HL-60 (cell line): ENCODE data around the gene RBM27.
"Not testable (repeated sequence)": the region's sequence is repeated elsewhere in the genome, so short reads cannot be mapped to it uniquely, and the experiment has no call there.

Experiments
- DNase-seq, 2 experiments: peaks; one replicate each; pipeline ENCODE4 v3.0.0-alpha.2; 2010 to 2020; ENCODE audit warnings: low read depth in 1 of 2, low spot score in 1 of 2
- H3K27ac ChIP-seq: fragments of 250-450 bp; sonication (Bioruptor Pico); replicated peaks from 2 replicates; pipeline ENCODE4 v1.5.1; 2020; ENCODE audit warnings: mild to moderate bottlenecking, moderate library complexity
- H3K27me3 ChIP-seq: fragments of 250-450 bp; sonication (Bioruptor Pico); 2 replicates; pipeline ENCODE4 v1.5.1; 2021; ENCODE audit warnings: mild to moderate bottlenecking, moderate library complexity; ENCODE audit not compliant: insufficient read depth, poor library complexity, severe bottlenecking
- H3K4me3 ChIP-seq: replicated peaks from 2 replicates; pipeline ENCODE4 v1.5.1; 2011; ENCODE audit warnings: mild to moderate bottlenecking, control low read depth, low read length; ENCODE audit not compliant: insufficient read depth
- CTCF ChIP-seq: IDR thresholded peaks from one replicate; pipeline ENCODE4 v1.5.1; 2011; ENCODE audit warnings: low read length, control low read depth, inconsistent platforms; ENCODE audit not compliant: insufficient read depth
- GABPA ChIP-seq: IDR thresholded peaks from 2 replicates; pipeline ENCODE4 v1.6.1; 2012; ENCODE audit warnings: low read depth
- POLR2AphosphoS5 ChIP-seq: IDR thresholded peaks from 2 replicates; pipeline ENCODE4 v1.6.1; 2012; ENCODE audit warnings: low read depth
- REST ChIP-seq: IDR thresholded peaks from 2 replicates; pipeline ENCODE4 v1.6.1; 2012; ENCODE audit warnings: low read depth; ENCODE audit not compliant: insufficient replicate concordance
- SPI1 ChIP-seq: IDR thresholded peaks from 2 replicates; pipeline ENCODE4 v1.6.1; 2012; ENCODE audit warnings: low read depth, mild to moderate bottlenecking, borderline replicate concordance

The RBM27 gene

GRCh38 chr5:146173597-146173996 lies 29.8 kb upstream of the RBM27 start:
- no peak for TF ChIP-seq SPI1
- no peak for TF ChIP-seq CTCF
- TF ChIP-seq GABPA: no peak
- H3K27me3 ChIP-seq: no peaks in the 10 kb centered on the region
- DNase-seq: no peak
- no peak overlapping the region for H3K27ac ChIP-seq
- H3K4me3 ChIP-seq: no peak overlapping the region

- H3K4me3 ChIP-seq: no peak overlapping the region
- TF ChIP-seq REST: no peak
- no peak overlapping the region for H3K27ac ChIP-seq
- no peaks in the 10 kb centered on the region for H3K27me3 ChIP-seq
- DNase-seq: no peak
Measured at GRCh38 chr5:146176805-146177204, 26.6 kb upstream of the RBM27 start.

GRCh38 chr5:146179696-146180095 lies 23.7 kb upstream of the RBM27 start:
- TF ChIP-seq GABPA (no peak), SPI1 (no peak)
- no peak overlapping the region for H3K4me3 ChIP-seq
- H3K27me3 ChIP-seq: no peaks in the 10 kb centered on the region
- DNase-seq: peak in 1 of 2 experiments; percentile 59
- H3K27ac ChIP-seq: peak overlapping the region; percentile 20; the same call in 1 of the 2 replicates

- not testable (repeated sequence) for H3K27me3 ChIP-seq, H3K27ac ChIP-seq, DNase-seq
- peak overlapping the region; percentile 51 for H3K4me3 ChIP-seq
Measured at GRCh38 chr5:146183403-146183802, 20.0 kb upstream of the RBM27 start.

- no peak overlapping the region for H3K27ac ChIP-seq
- no peak for DNase-seq
- no peaks in the 10 kb centered on the region for H3K27me3 ChIP-seq
Measured at GRCh38 chr5:146185161-146185560, 18.2 kb upstream of the RBM27 start.

More at GRCh38 chr5:146185161-146185560, 18.2 kb upstream of the RBM27 start:
- TF ChIP-seq REST: no peak
- TF ChIP-seq POLR2AphosphoS5: no peak
- no peak overlapping the region for H3K4me3 ChIP-seq
